Measurements from ENCODE around the gene SRGAP1.

Gene SRGAP1

DNA sequence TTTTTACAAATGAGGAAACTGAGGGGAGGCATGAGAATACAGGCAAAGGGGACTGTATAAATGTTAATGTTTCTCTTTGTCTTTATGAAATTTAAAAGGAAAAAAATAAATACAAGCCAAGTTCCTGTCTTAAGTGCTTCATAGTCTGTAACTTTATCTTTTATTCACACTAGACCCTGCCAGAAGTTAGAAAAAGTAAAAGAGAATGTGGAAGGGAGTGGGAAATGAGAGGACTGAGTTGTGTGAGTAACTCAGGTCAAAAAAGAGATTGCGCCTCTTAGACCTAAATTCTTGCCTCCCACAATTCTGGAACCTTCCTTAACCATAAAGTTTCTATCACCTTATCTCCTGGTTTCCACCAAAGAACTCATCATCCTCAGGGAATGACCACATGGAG is 236.5 kb downstream of the SRGAP1 start:
- Histone ChIP-seq H3K4me3 (replicated peaks; ENCODE audit: insufficient read depth, low read length) (no peak overlapping the region), H3K27me3 (ENCODE audit: insufficient read depth, poor library complexity, severe bottlenecking) (no peaks in the 10 kb centered on the region), H3K27ac (replicated peaks) (no peak overlapping the region)
- no peak for DNase-seq (ENCODE audit: low read depth in 1 of 2, low spot score in 1 of 2)
- TF ChIP-seq, protein P1, sequence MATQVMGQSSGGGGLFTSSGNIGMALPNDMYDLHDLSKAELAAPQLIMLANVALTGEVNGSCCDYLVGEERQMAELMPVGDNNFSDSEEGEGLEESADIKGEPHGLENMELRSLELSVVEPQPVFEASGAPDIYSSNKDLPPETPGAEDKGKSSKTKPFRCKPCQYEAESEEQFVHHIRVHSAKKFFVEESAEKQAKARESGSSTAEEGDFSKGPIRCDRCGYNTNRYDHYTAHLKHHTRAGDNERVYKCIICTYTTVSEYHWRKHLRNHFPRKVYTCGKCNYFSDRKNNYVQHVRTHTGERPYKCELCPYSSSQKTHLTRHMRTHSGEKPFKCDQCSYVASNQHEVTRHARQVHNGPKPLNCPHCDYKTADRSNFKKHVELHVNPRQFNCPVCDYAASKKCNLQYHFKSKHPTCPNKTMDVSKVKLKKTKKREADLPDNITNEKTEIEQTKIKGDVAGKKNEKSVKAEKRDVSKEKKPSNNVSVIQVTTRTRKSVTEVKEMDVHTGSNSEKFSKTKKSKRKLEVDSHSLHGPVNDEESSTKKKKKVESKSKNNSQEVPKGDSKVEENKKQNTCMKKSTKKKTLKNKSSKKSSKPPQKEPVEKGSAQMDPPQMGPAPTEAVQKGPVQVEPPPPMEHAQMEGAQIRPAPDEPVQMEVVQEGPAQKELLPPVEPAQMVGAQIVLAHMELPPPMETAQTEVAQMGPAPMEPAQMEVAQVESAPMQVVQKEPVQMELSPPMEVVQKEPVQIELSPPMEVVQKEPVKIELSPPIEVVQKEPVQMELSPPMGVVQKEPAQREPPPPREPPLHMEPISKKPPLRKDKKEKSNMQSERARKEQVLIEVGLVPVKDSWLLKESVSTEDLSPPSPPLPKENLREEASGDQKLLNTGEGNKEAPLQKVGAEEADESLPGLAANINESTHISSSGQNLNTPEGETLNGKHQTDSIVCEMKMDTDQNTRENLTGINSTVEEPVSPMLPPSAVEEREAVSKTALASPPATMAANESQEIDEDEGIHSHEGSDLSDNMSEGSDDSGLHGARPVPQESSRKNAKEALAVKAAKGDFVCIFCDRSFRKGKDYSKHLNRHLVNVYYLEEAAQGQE (IDR thresholded peaks at IDR 0.05; ENCODE audit: insufficient replicate concordance, low read depth), result no peak

DNA sequence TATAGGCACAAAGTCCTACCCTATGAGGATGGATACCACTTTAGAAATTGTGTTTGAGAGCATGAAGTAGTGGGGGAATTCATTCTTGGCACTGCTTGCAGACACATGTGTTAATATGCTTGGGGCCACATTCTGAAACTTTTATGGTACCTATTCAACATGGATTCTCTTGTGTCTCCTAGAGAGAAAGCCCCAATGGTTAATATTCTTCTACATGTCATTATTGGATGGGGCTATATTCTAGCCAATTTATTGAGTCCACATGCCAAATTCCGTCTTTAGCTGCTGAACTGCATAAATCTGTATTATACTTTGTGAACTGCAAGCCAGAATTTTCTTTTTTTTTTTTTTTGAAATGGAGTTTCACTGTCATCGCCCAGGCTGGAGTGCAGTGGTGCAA is 237.6 kb downstream of the SRGAP1 start:
- H3K27ac ChIP-seq (replicated peaks), result no peak overlapping the region
- DNase-seq (ENCODE audit: low read depth in 1 of 2, low spot score in 1 of 2), result no peak
- no peaks in the 10 kb centered on the region for H3K27me3 ChIP-seq (ENCODE audit: insufficient read depth, poor library complexity, severe bottlenecking)
- TF ChIP-seq SPI1 (IDR thresholded peaks at IDR 0.05; ENCODE audit: borderline replicate concordance, low read depth) (no peak), POLR2AphosphoS5 (IDR thresholded peaks at IDR 0.05; ENCODE audit: low read depth) (no peak), GABPA (IDR thresholded peaks at IDR 0.05; ENCODE audit: low read depth) (no peak)
- TF ChIP-seq, protein P2, sequence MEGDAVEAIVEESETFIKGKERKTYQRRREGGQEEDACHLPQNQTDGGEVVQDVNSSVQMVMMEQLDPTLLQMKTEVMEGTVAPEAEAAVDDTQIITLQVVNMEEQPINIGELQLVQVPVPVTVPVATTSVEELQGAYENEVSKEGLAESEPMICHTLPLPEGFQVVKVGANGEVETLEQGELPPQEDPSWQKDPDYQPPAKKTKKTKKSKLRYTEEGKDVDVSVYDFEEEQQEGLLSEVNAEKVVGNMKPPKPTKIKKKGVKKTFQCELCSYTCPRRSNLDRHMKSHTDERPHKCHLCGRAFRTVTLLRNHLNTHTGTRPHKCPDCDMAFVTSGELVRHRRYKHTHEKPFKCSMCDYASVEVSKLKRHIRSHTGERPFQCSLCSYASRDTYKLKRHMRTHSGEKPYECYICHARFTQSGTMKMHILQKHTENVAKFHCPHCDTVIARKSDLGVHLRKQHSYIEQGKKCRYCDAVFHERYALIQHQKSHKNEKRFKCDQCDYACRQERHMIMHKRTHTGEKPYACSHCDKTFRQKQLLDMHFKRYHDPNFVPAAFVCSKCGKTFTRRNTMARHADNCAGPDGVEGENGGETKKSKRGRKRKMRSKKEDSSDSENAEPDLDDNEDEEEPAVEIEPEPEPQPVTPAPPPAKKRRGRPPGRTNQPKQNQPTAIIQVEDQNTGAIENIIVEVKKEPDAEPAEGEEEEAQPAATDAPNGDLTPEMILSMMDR (IDR thresholded peaks at IDR 0.05; ENCODE audit: insufficient read depth, low read length), result no peak
- TF ChIP-seq, protein P1 (IDR thresholded peaks at IDR 0.05; ENCODE audit: insufficient replicate concordance, low read depth), result no peak
- no peak overlapping the region for H3K4me3 ChIP-seq (replicated peaks; ENCODE audit: insufficient read depth, low read length)

DNA sequence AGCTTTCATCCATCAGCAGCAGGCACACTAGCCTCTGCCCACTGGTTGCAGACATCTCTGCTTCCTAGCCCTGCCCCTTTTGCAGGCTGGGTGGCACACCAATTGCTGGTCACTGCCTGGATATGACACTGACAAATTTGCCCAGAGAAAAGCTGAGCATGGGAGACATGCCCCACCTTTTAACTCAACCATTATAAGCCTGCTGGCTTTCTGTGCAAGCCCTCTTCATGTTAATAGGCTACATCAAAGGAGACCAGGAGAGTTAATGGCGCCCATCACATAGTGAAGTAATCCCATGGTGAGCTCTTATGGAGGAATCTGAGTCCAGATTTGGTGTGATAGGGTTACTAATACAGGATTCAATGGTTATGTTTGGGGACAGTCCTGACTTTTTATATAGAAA is 238.4 kb downstream of the SRGAP1 start:
- TF ChIP-seq POLR2AphosphoS5 (IDR thresholded peaks at IDR 0.05; ENCODE audit: low read depth) (no peak), SPI1 (IDR thresholded peaks at IDR 0.05; ENCODE audit: borderline replicate concordance, low read depth) (no peak), GABPA (IDR thresholded peaks at IDR 0.05; ENCODE audit: low read depth) (no peak)
- TF ChIP-seq, protein P1 (IDR thresholded peaks at IDR 0.05; ENCODE audit: insufficient replicate concordance, low read depth), result no peak
- TF ChIP-seq, protein P2 (IDR thresholded peaks at IDR 0.05; ENCODE audit: insufficient read depth, low read length), result no peak
- Histone ChIP-seq H3K27me3 (ENCODE audit: insufficient read depth, poor library complexity, severe bottlenecking) (no peaks in the 10 kb centered on the region), H3K4me3 (replicated peaks; ENCODE audit: insufficient read depth, low read length) (no peak overlapping the region), H3K27ac (replicated peaks) (no peak overlapping the region)
- no peak for DNase-seq (ENCODE audit: low read depth in 1 of 2, low spot score in 1 of 2)

Measured in HL-60 (cell line).